Measurements from ENCODE around the gene CABLES1.

The CABLES1 gene

GRCh38 chr18:23171581-23172156 is 36.4 kb downstream of the CABLES1 start:
- no peak for DNase-seq

GRCh38 chr18:23172591-23173380 is 37.5 kb downstream of the CABLES1 start:
- DNase-seq, result no peak

- DNase-seq, result no peak
Measured at GRCh38 chr18:23173912-23174311, 38.6 kb downstream of the CABLES1 start.

- no peak for DNase-seq
Measured at GRCh38 chr18:23176701-23177432, 41.6 kb downstream of the CABLES1 start.

- DNase-seq, result no peak
Measured at GRCh38 chr18:23177433-23178072, 42.3 kb downstream of the CABLES1 start.

- no peak for DNase-seq
Measured at GRCh38 chr18:23178201-23178600, 42.9 kb downstream of the CABLES1 start.

GRCh38 chr18:23178661-23179081 is 43.4 kb downstream of the CABLES1 start:
- no peak for DNase-seq

GRCh38 chr18:23179416-23179815 is 44.1 kb downstream of the CABLES1 start:
- no peak for DNase-seq

GRCh38 chr18:23181547-23181946 is 46.3 kb downstream of the CABLES1 start:
- DNase-seq, result no peak

- no peak for DNase-seq
Measured at GRCh38 chr18:23182606-23183005, 47.3 kb downstream of the CABLES1 start.

- DNase-seq, result no peak
Measured at GRCh38 chr18:23183411-23184150, 48.3 kb downstream of the CABLES1 start.

- DNase-seq, result no peak
Measured at GRCh38 chr18:23186781-23187180, 51.5 kb downstream of the CABLES1 start.

GRCh38 chr18:23188068-23188760 is 52.9 kb downstream of the CABLES1 start:
- DNase-seq, result no peak

GRCh38 chr18:23189099-23189498 is 53.8 kb downstream of the CABLES1 start:
- DNase-seq, result no peak

- no peak for DNase-seq
Measured at GRCh38 chr18:23189768-23190661, 54.7 kb downstream of the CABLES1 start.

GRCh38 chr18:23191232-23191631 is 55.9 kb downstream of the CABLES1 start:
- no peak for DNase-seq

GRCh38 chr18:23193742-23194141 is 58.5 kb downstream of the CABLES1 start:
- no peak for DNase-seq

- no peak for DNase-seq
Measured at GRCh38 chr18:23194155-23194996, 59.1 kb downstream of the CABLES1 start.

GRCh38 chr18:23194997-23195957 is 60.0 kb downstream of the CABLES1 start:
- DNase-seq, result no peak

Measured in CD4-positive, alpha-beta T cell treated with Interleukin-1 beta for 1 hour (primary cell).